K562 (cell line): Measurements from ENCODE around the gene GRIK3.

Source experiments
- FOSL1 ChIP-seq: fragments of 200-800 bp; sonication (Bioruptor generic); conservative IDR thresholded peaks from 2 replicates; pipeline ENCODE4 v1.6.1; 2016; ENCODE audit warnings: missing genetic modification characterization, missing compliant biosample characterization
- PHF20 ChIP-seq: fragments of 450-650 bp; IDR thresholded peaks from 2 replicates; pipeline ENCODE4 v1.6.1; 2018; ENCODE audit not compliant: partially characterized antibody
- RAD21 ChIP-seq, 2 experiments: fragments of 250-450 bp in 1 of 2; fragments of 450-650 bp in 1 of 2; sonication (Bioruptor Pico) in 1 of 2; formaldehyde crosslinking in 1 of 2; IDR thresholded peaks in 1 of 2; conservative IDR thresholded peaks in 1 of 2; 2 replicates each; pipeline versions ENCODE4 v1.4.0 to v1.8.0; 2020 to 2022; ENCODE audit warnings: mild to moderate bottlenecking in 2 of 2, moderate library complexity in 1 of 2
- TBP ChIP-seq: optimal IDR thresholded peaks from 2 replicates; pipeline ENCODE3; 2011; ENCODE audit warnings: low read depth, low read length, improper control_type of control experiment
- TF ChIP-seq, protein P1 (sequence below): fragments of 250-450 bp; sonication (Bioruptor Pico); IDR thresholded peaks from 2 replicates; pipeline ENCODE4 v1.4.0; 2020; ENCODE audit warnings: mild to moderate bottlenecking, moderate library complexity

DNA sequence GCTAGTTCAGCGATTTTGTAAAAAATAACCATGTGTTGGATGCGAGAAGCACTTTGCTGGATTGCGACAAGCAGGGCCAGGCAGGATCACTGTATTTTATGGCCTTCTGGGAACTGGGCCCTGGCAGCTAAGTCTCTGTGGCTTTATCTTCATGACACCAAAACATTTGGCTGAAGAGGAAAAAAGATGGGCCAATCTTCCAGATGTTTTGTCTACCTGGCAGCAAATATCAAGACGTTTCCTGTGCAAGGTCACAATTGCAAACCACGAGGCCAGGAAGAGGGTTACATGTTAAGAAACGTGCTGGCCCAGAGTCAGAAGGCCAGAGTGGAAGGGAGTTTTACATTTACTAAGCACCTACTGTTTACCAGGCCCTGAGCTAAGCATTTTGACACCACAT lies 22.1 kb downstream of the GRIK3 start:
- TF ChIP-seq, protein P1, sequence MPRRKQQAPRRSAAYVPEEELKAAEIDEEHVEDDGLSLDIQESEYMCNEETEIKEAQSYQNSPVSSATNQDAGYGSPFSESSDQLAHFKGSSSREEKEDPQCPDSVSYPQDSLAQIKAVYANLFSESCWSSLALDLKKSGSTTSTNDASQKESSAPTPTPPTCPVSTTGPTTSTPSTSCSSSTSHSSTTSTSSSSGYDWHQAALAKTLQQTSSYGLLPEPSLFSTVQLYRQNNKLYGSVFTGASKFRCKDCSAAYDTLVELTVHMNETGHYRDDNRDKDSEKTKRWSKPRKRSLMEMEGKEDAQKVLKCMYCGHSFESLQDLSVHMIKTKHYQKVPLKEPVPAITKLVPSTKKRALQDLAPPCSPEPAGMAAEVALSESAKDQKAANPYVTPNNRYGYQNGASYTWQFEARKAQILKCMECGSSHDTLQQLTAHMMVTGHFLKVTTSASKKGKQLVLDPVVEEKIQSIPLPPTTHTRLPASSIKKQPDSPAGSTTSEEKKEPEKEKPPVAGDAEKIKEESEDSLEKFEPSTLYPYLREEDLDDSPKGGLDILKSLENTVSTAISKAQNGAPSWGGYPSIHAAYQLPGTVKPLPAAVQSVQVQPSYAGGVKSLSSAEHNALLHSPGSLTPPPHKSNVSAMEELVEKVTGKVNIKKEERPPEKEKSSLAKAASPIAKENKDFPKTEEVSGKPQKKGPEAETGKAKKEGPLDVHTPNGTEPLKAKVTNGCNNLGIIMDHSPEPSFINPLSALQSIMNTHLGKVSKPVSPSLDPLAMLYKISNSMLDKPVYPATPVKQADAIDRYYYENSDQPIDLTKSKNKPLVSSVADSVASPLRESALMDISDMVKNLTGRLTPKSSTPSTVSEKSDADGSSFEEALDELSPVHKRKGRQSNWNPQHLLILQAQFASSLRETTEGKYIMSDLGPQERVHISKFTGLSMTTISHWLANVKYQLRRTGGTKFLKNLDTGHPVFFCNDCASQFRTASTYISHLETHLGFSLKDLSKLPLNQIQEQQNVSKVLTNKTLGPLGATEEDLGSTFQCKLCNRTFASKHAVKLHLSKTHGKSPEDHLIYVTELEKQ (CRISPR knock-in tag), result no peak
- TF ChIP-seq FOSL1 (tag) (no peak), TBP (no peak), PHF20 (no peak), RAD21 (CRISPR knock-in tag; conservative IDR thresholded peaks at IDR 0.05 in 1 of 2, IDR thresholded peaks at IDR 0.05 in 1 of 2) (no peak)
